ENCODE results near the gene DENND5A.

Gene DENND5A

DNA sequence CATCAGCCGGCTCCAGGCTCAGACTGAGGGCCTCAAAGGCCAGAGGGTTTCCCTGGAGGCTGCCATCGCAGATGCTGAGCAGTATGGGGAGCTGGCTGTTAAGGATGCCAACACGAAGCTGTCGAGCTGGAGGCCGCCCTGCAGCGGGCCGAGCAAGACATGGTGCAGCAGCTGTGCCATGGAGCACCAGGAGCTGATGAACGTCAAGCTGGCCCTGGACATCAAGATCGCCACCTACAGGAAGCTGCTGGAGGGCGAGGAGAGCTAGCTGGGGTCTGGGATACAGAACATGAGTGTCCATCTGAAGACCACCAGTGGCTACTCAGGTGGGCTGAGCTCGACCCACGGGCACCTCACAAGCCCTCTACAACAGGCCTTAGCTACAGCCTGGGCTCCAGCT, 169.7 kb downstream of the DENND5A start:
- no peak for DNase-seq (ENCODE audit: low spot score)

GRCh38 chr11:9094420-9094819, 170.7 kb downstream of the DENND5A start:
- no peak for DNase-seq (ENCODE audit: low spot score)

- no peak for DNase-seq (ENCODE audit: low spot score)
Observed at GRCh38 chr11:9092853-9093778, 172.0 kb downstream of the DENND5A start.

GRCh38 chr11:9092072-9092471, 173.1 kb downstream of the DENND5A start:
- DNase-seq (ENCODE audit: low spot score) = no peak

DNA sequence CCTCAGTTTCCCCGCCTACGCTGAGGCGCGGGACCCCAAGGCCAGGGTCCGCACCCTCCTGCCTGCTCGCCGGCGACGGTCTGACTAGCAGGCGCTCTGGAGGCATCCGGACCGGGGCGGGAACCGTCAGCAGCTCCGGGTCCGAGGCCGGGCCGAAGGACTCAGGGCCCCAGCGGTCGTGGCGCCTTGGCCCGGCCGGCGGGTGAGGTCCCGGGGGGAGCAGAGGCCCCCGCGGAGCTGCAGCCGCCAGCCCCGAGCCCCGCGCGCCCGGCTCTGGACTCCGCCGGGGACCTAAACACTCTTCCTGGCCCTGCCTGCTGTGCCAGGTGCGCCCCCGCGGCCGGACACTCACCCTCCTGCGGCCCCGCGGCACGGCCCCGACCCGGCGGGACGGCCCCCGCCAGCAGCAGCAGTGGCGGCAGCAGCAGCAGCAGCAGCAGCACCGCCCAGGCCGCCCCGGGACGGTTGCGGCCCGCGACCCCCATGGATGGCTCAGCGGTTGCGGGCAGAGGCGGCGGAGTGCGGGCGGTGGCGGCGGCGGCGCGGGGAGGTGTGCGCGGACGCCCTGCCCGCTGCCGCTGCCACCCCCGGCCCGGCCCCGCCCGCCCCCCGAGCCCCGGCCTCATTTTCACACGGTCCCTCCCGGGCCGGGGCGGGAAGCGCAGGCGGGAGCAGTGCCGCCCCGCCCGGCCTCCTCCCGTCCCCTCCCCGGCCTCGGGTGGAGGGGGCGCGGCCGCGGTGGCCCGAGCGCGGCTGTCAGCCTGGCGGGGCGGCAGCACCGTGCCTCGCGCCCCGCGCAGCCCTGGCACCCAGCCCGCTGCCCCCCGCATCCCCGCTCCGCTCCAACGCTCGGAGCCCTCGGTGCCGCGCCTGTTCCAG, 173.9 kb downstream of the DENND5A start, which contains the start of gene SCUBE2:
Gene SCUBE2 (minus strand): TSS at position 556 of the 879 bp plus-strand sequence. CDS start 71 bp downstream, at position 485.
- DNase-seq (ENCODE audit: low spot score) = no peak

GRCh38 chr11:9090488-9091043, 174.6 kb downstream of the DENND5A start:
- DNase-seq (ENCODE audit: low spot score) = no peak

DNA sequence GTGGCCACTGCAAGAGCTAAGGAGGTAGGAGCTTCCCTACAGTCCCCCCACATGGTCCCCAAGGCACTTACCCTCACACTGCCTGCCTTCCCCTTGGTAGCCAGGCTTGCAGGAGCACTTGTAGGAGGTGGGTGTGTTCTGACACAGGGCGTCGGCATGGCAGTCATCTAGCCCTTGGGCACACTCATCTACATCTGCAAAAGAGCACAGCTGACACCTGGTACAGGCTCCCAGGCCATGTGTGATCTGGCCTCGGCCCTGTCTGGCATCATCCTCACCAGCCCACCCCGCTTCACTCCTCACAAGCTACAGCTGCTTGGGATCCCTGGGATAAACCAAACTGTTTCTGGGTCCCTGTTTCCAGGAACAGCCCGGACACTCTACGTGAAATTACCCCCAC, 175.5 kb downstream of the DENND5A start:
- no peak for DNase-seq (ENCODE audit: low spot score)

GRCh38 chr11:9089061-9089460, 176.1 kb downstream of the DENND5A start:
- DNase-seq (ENCODE audit: low spot score) = no peak
